Adrenal gland (tissue), 12 donors: ENCODE data around the gene HOXA9. TPM values are rescaled to one million over a fixed set of nuclear protein-coding genes. Genes with fewer than 3 reads are reported as not detected.

ENCODE experiments used
- DNase-seq, 7 donors: peaks; one replicate each; pipeline ENCODE4 v3.0.0-alpha.2; 2019 to 2020
- H3K27ac ChIP-seq, 5 donors: fragments of 200-600 bp; sonication (generic) in 4 of 5; 1 replicate in 3 of 5; 2 replicates in 2 of 5; pipeline versions ENCODE4 v1.5.1 to v1.8.0; 2016 to 2020; ENCODE audit warnings: mild to moderate bottlenecking in 1 of 5
- H3K27me3 ChIP-seq: fragments of 200-600 bp; 2 replicates; pipeline ENCODE4 v1.8.0; 2021
- H3K36me3 ChIP-seq, 2 donors: fragments of 200-600 bp; replicated peaks in 1 of 2; 1 replicate in 1 of 2; 2 replicates in 1 of 2; pipeline versions ENCODE4 v1.5.1 to v1.8.0; 2018 to 2022
- H3K4me1 ChIP-seq, 2 donors: fragments of 200-600 bp; replicated peaks in 1 of 2; 1 replicate in 1 of 2; 2 replicates in 1 of 2; pipeline versions ENCODE4 v1.5.1 to v1.8.0; 2018 to 2021
- H3K4me3 ChIP-seq, 4 donors: fragments of 200-600 bp; sonication (generic) in 3 of 4; one replicate each; pipeline ENCODE4 v1.5.1; 2016 to 2018
- H3K9me3 ChIP-seq, 3 donors: fragments of 200-600 bp; sonication (generic) in 1 of 3; replicated peaks in 1 of 3; 1 replicate in 2 of 3; 2 replicates in 1 of 3; pipeline versions ENCODE4 v1.5.1 to v1.8.0; 2016 to 2021
- CTCF ChIP-seq, 6 experiments: fragments of 450-650 bp in 4 of 6; fragments of 200-600 bp in 2 of 6; sonication (generic) in 1 of 6; IDR thresholded peaks; 1 replicate in 5 of 6; 2 replicates in 1 of 6; pipeline versions ENCODE4 v1.5.1 to v1.8.0; 2016 to 2021; ENCODE audit warnings: antibody characterized with exemption in 6 of 6, mild to moderate bottlenecking in 2 of 6, moderate library complexity in 1 of 6
- POLR2A ChIP-seq, 2 donors: fragments of 450-650 bp; IDR thresholded peaks; one replicate each; pipeline ENCODE4 v1.6.1; 2017; ENCODE audit warnings: antibody characterized with exemption in 2 of 2, mild to moderate bottlenecking in 2 of 2, moderate library complexity in 1 of 2
- WGBS, 4 donors: extraction: QIAGEN DNeasy Blood & Tissue Kit in 2 of 4; methylation state at CpG; one replicate each; pipeline versions ENCODE4 v1.1.5 to v1.1.7; 2013 to 2017; 5-methylcytosine and 5-hydroxymethylcytosine counted together
- intact Hi-C, 2 donors: fragments of 100-400 bp; cut with DNase I; formaldehyde crosslinking; loops; one replicate each; pipeline versions ENCODE4 v1.14.1 to v1.15.0; 2022 to 2023
- polyA plus RNA-seq, 3 donors: library from polyadenylated mRNA; stranded (reverse); fragments of 200-250 nt in 2 of 3; fragments of 350-450 nt in 1 of 3; fragmentation: Illumina TruSeq in 1 of 3; extraction: RNeasy Lipid Tissue Mini Kit (QIAGEN cat#74804) in 1 of 3; gene quantifications; one replicate each; pipeline ENCODE4 v1.2.3, GENCODE V29; 2013 to 2014
- total RNA-seq, 9 donors: library from RNA; depleted of rRNA in 4 of 9; stranded (reverse); fragments of >200 nt in 4 of 9; fragments of 120-200 nt in 1 of 9; fragmentation: NEBNext Ultra II Directional in 1 of 9; extraction: Animal tissue kit (Norgen Biotek cat#: 25700) in 1 of 9; gene quantifications; one replicate each; pipeline versions ENCODE4 v1.1.0 to v1.2.4, GENCODE V29; 2013 to 2023
- donor health status: healthy with polysubstance abuse.
- donor health status: Bipolar disorder and iron deficiency.
- donor health status: DM: yes; HTN: yes; CAD: no.
- donor health status: DM: no; HTN: no; CAD: no.
- donor health status: DM: no; HTN: no; CAD: no.
- donor health status: DM: yes; HTN: yes; CAD: no.

HOXA9 gene
- total and polyA plus RNA-seq, 12 donors: 2.6 to 26.7 (median 11.7) TPM

DNA sequence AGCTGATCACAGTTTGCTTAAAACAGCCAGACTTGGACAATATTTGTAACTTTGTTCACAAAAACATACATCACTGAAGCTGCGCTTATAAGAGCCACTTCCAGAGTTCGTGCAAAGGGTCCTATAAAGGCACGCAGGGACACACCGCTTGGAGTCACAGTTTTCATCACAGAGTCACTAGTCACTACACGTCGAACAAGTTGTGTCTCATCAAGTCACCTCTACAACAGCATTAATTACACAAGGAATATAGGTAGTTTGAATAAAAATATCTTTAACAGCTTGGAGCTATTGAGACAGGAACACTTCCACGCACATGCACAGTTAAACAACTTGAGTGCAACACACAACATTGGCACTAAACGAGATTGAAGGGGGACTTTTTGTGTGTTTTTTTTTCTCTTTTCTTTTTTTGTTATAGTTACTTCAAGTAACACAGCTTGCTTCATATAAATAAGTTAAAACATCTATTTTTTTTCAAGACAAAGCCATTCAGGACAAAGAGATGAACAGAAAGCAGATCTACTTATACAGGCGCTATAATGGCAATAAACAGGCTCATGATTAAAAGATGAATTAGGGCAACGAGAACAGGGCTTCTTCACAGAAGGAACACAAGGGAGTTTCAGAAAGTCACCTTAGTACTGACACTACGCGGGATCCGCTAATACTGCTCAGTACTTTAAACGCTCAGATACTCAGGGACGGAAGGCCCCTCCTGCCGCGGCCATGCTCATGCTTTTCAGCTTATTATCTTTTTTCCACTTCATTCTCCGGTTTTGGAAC lies 24.0 kb downstream of the HOXA9 start:
- intact Hi-C loops: loop anchor here (5.0 kb wide), 1 partner anchor 284 kb away; no protein-coding TSS in a partner anchor
- 46 to 53% (median 49%) methylated on average over 18 of the region's 18 CpGs for WGBS, 4 donors
- Histone ChIP-seq H3K9me3 (no peaks in the 10 kb centered on the region), H3K27ac (peak overlapping the region; percentile 94 to 99 (median 99)), H3K27me3 (no peaks in the 10 kb centered on the region), H3K36me3 (peaks cover 0 to 12% of the 10 kb centered on the region in 2 donors), H3K4me3 (peak overlapping the region in 3 of 4 donors; percentile 66 to 91 (median 74)), H3K4me1 (peaks cover 10 to 20% of the 10 kb centered on the region in 2 donors)
- no peak for TF ChIP-seq CTCF (IDR thresholded peaks at IDR 0.05)
- TF ChIP-seq POLR2A (IDR thresholded peaks at IDR 0.05): no peak
- DNase-seq: peak in 1 of 7 donors; percentile 49

DNA sequence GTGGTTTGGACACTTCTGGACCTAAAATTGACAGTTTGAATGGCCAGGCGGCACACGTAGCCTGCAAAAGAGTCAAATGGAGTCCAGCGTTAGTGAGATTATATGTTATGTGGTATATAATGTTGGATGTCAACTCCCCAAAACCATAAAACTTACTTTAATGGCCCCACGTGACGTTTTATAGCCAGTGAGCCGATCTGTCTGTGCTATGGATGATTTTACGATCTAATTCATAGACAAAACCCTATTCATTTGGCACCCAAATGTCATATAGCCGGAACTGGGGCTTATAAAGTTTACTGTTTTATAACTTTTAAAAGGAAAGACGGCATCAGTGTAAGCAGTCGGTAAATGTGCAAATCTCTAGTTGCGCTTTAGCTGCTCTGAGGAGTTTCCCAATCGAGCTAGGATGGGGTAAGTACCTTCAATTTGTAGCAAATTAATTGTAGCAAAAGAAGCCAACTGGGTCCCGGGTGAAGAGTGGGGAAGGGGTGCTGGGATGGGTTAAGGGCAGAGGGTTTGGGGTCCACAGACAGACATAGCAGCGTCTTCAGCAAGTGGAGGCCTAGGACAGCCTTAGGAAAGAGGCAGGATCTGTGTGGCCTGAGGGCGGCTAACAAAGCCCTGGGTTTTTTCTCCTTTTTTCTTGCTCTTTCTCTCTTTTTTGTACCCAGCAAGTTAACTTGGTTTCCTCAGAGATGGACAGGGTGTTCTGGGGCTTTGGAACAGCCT lies 25.0 kb downstream of the HOXA9 start:
- Histone ChIP-seq H3K27me3 (no peaks in the 10 kb centered on the region), H3K4me3 (peak overlapping the region in 1 of 4 donors; percentile 91), H3K27ac (peak overlapping the region in 3 of 5 donors; percentile 59 to 99 (median 99)), H3K4me1 (peaks cover 15 to 29% of the 10 kb centered on the region in 2 donors), H3K9me3 (no peaks in the 10 kb centered on the region), H3K36me3 (peaks cover 0 to 10% of the 10 kb centered on the region in 2 donors)
- WGBS, 4 donors: 72 to 81% (median 80%) methylated on average over 15 of the region's 15 CpGs
- TF ChIP-seq CTCF (IDR thresholded peaks at IDR 0.05) (no peak), POLR2A (IDR thresholded peaks at IDR 0.05) (no peak)
- intact Hi-C loops: loop anchor here (5.0 kb wide), 1 partner anchor 283 kb away; no protein-coding TSS in a partner anchor
- peak in 2 of 7 donors; percentile 25 for DNase-seq

- intact Hi-C loops: loop anchor here (5.0 kb wide), 1 partner anchor 282 kb away; no protein-coding TSS in a partner anchor
- peaks cover 15 to 29% of the 10 kb centered on the region in 2 donors for H3K4me1 ChIP-seq
- TF ChIP-seq CTCF (IDR thresholded peaks at IDR 0.05) (no peak), POLR2A (IDR thresholded peaks at IDR 0.05) (no peak)
These were observed 25.8 kb downstream of the HOXA9 start for GRCh38 chr7:27139334-27140125.

More at GRCh38 chr7:27139334-27140125, 25.8 kb downstream of the HOXA9 start:
- DNase-seq: peak in 2 of 7 donors; percentile 43 to 56
- Histone ChIP-seq H3K27me3 (no peaks in the 10 kb centered on the region), H3K4me3 (peak overlapping the region in 1 of 4 donors; percentile 25), H3K27ac (peak overlapping the region in 4 of 5 donors; percentile 59 to 99 (median 80)), H3K9me3 (no peaks in the 10 kb centered on the region), H3K36me3 (peaks cover 0 to 2% of the 10 kb centered on the region in 2 donors)
- 57 to 68% (median 64%) methylated on average over 40 to 53 of the region's 53 CpGs for WGBS, 4 donors
